ENCODE measurements around the gene USHBP1.

USHBP1 gene

DNA sequence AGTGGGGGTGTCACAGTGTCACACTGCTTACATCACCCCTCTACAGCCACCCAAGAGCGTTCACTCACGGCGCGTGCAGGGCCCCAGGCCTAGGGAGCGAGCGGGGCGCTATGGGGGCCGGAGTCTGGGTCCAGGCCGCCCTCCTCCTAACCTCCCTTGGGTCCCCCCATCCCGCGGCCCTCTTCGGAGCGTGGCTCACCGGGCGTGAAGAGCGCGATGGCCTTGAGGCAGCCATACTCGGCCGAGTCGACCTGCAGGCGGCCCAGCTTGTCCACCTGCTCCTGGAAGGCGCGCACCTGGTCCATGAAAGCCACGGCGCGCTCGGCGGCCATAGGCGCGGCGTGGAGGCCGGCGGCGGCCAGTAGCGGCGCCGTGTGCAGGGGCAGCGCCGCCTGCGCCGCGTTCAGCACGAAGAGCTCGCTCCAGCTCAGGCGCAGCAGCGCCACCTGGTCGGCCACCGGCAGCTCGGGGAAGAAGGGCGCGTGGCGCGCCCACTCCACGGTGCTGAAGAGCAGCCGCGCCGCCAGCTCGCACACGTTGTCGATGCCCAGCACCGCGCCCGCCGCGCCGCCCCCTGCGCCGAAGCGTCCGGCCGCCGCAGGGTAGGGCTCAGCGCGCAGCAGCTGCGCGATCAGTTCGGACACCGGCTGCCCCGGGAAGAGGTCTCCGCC, 29.1 kb downstream of the USHBP1 start:
- Histone ChIP-seq H4K8ac (ENCODE audit: low read depth, low read length) (peak overlapping the region; percentile 64), H3K23ac (ENCODE audit: low read length) (no peak overlapping the region), H4K91ac (ENCODE audit: low read depth, low read length) (peak overlapping the region; percentile 63), H3K18ac (ENCODE audit: low read length) (peak overlapping the region; percentile 81), H3K79me1 (ENCODE audit: low read length) (peaks cover 6% of the 10 kb centered on the region), H3K79me2 (ENCODE audit: control insufficient read depth, insufficient read depth, low read length, poor library complexity) (peaks cover 7% of the 10 kb centered on the region), H2BK5ac (ENCODE audit: low read depth, low read length, poor library complexity) (peak overlapping the region; percentile 16), H3K4me2 (ENCODE audit: low read length) (peak overlapping the region; percentile 70), H2BK12ac (ENCODE audit: low read length) (peak overlapping the region; percentile 60), H3K36me3 (ENCODE audit: control insufficient read depth in 1 of 2, insufficient read depth in 2 of 2, low read length in 2 of 2) (peaks cover 69 to 72% of the 10 kb centered on the region in 2 experiments), H2AFZ (ENCODE audit: insufficient read depth, low read length, poor library complexity) (no peak overlapping the region), H3K27me3 (ENCODE audit: insufficient read depth, low read length) (no peaks in the 10 kb centered on the region), H3K4me3 (ENCODE audit: low read depth, low read length) (peak overlapping the region; percentile 45), H4K12ac (ENCODE audit: low read depth, low read length) (peak overlapping the region; percentile 59), H3K14ac (ENCODE audit: low read length) (peak overlapping the region; percentile 77), H3K9me3 (ENCODE audit: insufficient read depth, low read depth, low read length) (peaks cover 2% of the 10 kb centered on the region), H3K4ac (ENCODE audit: low read depth, low read length) (peak overlapping the region; percentile 50), H2AK5ac (ENCODE audit: low read length) (peak overlapping the region; percentile 16), H2BK120ac (ENCODE audit: insufficient read depth, low read length, poor library complexity) (peak overlapping the region; percentile 30), H3K27ac (ENCODE audit: low read depth, low read length) (peak overlapping the region; percentile 80), H3K4me1 (ENCODE audit: control insufficient read depth in 1 of 2, insufficient read depth in 2 of 2, low read length in 2 of 2) (peaks cover 15 to 16% of the 10 kb centered on the region in 2 experiments), H3K9ac (ENCODE audit: low read length) (no peak overlapping the region)
- no CpG with 5 or more reads among the region's 80 CpGs for WGBS (ENCODE audit: extremely low coverage, insufficient coverage, insufficient read length)
- peak in 1 of 2 donors; percentile 63 for DNase-seq

DNA sequence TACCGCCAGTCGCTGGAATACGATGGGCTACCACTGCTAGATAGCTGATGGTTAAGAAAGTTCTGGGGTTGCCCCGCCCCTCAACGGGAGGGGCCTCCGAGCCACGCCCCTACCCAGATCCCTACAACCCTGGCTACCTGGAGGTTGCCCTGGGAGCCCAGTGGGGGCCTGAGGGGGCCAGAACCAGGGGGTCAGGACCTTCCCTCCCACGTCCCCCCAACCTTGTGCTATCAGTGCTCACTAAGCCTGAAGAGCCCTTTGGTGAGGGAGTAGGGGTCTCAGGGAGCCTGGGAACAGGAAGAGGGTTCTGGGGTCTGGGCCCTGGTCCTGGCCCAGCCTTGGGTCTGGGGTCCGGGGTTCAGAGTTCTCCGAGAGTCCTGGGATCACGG, 29.6 kb downstream of the USHBP1 start:
- Histone ChIP-seq H3K27me3 (ENCODE audit: insufficient read depth, low read length) (no peaks in the 10 kb centered on the region), H3K18ac (ENCODE audit: low read length) (peak overlapping the region; percentile 81), H3K4me2 (ENCODE audit: low read length) (peak overlapping the region; percentile 70), H3K36me3 (ENCODE audit: control insufficient read depth in 1 of 2, insufficient read depth in 2 of 2, low read length in 2 of 2) (peaks cover 68 to 70% of the 10 kb centered on the region in 2 experiments), H2AK5ac (ENCODE audit: low read length) (no peak overlapping the region), H2BK12ac (ENCODE audit: low read length) (no peak overlapping the region), H4K91ac (ENCODE audit: low read depth, low read length) (peak overlapping the region; percentile 63), H3K4me1 (ENCODE audit: control insufficient read depth in 1 of 2, insufficient read depth in 2 of 2, low read length in 2 of 2) (peaks cover 16 to 19% of the 10 kb centered on the region in 2 experiments), H2BK5ac (ENCODE audit: low read depth, low read length, poor library complexity) (no peak overlapping the region), H3K9ac (ENCODE audit: low read length) (no peak overlapping the region), H4K12ac (ENCODE audit: low read depth, low read length) (peak overlapping the region; percentile 31), H4K8ac (ENCODE audit: low read depth, low read length) (peak overlapping the region; percentile 64), H3K23ac (ENCODE audit: low read length) (no peak overlapping the region), H2BK120ac (ENCODE audit: insufficient read depth, low read length, poor library complexity) (no peak overlapping the region), H3K27ac (ENCODE audit: low read depth, low read length) (no peak overlapping the region), H3K4me3 (ENCODE audit: low read depth, low read length) (no peak overlapping the region), H2AFZ (ENCODE audit: insufficient read depth, low read length, poor library complexity) (no peak overlapping the region), H3K4ac (ENCODE audit: low read depth, low read length) (peak overlapping the region; percentile 38), H3K79me1 (ENCODE audit: low read length) (peaks cover 6% of the 10 kb centered on the region), H3K79me2 (ENCODE audit: control insufficient read depth, insufficient read depth, low read length, poor library complexity) (peaks cover 7% of the 10 kb centered on the region), H3K9me3 (ENCODE audit: insufficient read depth, low read depth, low read length) (peaks cover 1% of the 10 kb centered on the region), H3K14ac (ENCODE audit: low read length) (no peak overlapping the region)
- WGBS (ENCODE audit: extremely low coverage, insufficient coverage, insufficient read length) = no CpG with 5 or more reads among the region's 11 CpGs
- DNase-seq = peak in 1 of 2 donors; percentile 64

- Histone ChIP-seq H3K9ac (ENCODE audit: low read length) (no peak overlapping the region), H3K14ac (ENCODE audit: low read length) (no peak overlapping the region), H3K79me1 (ENCODE audit: low read length) (peaks cover 6% of the 10 kb centered on the region), H3K23ac (ENCODE audit: low read length) (no peak overlapping the region), H3K27ac (ENCODE audit: low read depth, low read length) (no peak overlapping the region), H4K12ac (ENCODE audit: low read depth, low read length) (no peak overlapping the region), H2AFZ (ENCODE audit: insufficient read depth, low read length, poor library complexity) (no peak overlapping the region), H3K79me2 (ENCODE audit: control insufficient read depth, insufficient read depth, low read length, poor library complexity) (peaks cover 5% of the 10 kb centered on the region), H4K91ac (ENCODE audit: low read depth, low read length) (no peak overlapping the region), H2BK5ac (ENCODE audit: low read depth, low read length, poor library complexity) (no peak overlapping the region), H3K4me1 (ENCODE audit: control insufficient read depth in 1 of 2, insufficient read depth in 2 of 2, low read length in 2 of 2) (peaks cover 16 to 19% of the 10 kb centered on the region in 2 experiments), H2BK12ac (ENCODE audit: low read length) (no peak overlapping the region), H3K4me2 (ENCODE audit: low read length) (no peak overlapping the region), H3K4ac (ENCODE audit: low read depth, low read length) (no peak overlapping the region), H4K8ac (ENCODE audit: low read depth, low read length) (no peak overlapping the region), H3K18ac (ENCODE audit: low read length) (peak overlapping the region; percentile 30), H3K27me3 (ENCODE audit: insufficient read depth, low read length) (no peaks in the 10 kb centered on the region), H2AK5ac (ENCODE audit: low read length) (no peak overlapping the region), H3K36me3 (ENCODE audit: control insufficient read depth in 1 of 2, insufficient read depth in 2 of 2, low read length in 2 of 2) (peaks cover 56 to 63% of the 10 kb centered on the region in 2 experiments), H3K9me3 (ENCODE audit: insufficient read depth, low read depth, low read length) (no peaks in the 10 kb centered on the region), H2BK120ac (ENCODE audit: insufficient read depth, low read length, poor library complexity) (no peak overlapping the region), H3K4me3 (ENCODE audit: low read depth, low read length) (no peak overlapping the region)
- DNase-seq = no peak
- no CpG with 5 or more reads among the region's 25 CpGs for WGBS (ENCODE audit: extremely low coverage, insufficient coverage, insufficient read length)
These were observed 32.3 kb downstream of the USHBP1 start for GRCh38 chr19:17232258-17232657.

DNA sequence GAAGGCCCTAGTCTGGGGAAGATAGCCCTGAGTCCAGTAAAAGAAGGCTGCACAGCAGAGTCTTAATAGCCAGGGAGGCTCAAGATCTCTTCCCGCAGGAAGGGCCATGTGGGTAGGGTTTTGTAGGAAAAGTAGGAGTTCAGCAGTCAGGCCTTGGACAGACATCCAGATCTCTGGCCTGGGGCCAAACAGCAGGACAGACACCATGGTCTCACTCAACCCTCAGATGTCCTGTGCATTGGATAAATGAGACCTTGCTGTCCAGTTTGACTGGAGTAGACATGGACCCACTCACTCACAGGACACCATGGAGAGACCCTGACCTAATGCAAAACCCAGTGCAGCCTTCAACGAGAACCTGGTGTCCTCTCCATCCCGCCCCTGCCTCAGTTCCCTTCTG, 34.7 kb downstream of the USHBP1 start:
- Histone ChIP-seq H3K4me2 (ENCODE audit: low read length) (no peak overlapping the region), H3K9ac (ENCODE audit: low read length) (no peak overlapping the region), H3K27ac (ENCODE audit: low read depth, low read length) (no peak overlapping the region), H3K36me3 (ENCODE audit: control insufficient read depth in 1 of 2, insufficient read depth in 2 of 2, low read length in 2 of 2) (peaks cover 45 to 47% of the 10 kb centered on the region in 2 experiments), H2BK5ac (ENCODE audit: low read depth, low read length, poor library complexity) (no peak overlapping the region), H3K4me1 (ENCODE audit: control insufficient read depth in 1 of 2, insufficient read depth in 2 of 2, low read length in 2 of 2) (peaks cover 8 to 11% of the 10 kb centered on the region in 2 experiments), H4K12ac (ENCODE audit: low read depth, low read length) (no peak overlapping the region), H3K4ac (ENCODE audit: low read depth, low read length) (no peak overlapping the region), H3K18ac (ENCODE audit: low read length) (no peak overlapping the region), H4K91ac (ENCODE audit: low read depth, low read length) (no peak overlapping the region), H3K14ac (ENCODE audit: low read length) (no peak overlapping the region), H2AFZ (ENCODE audit: insufficient read depth, low read length, poor library complexity) (no peak overlapping the region), H3K79me2 (ENCODE audit: control insufficient read depth, insufficient read depth, low read length, poor library complexity) (peaks cover 5% of the 10 kb centered on the region), H3K4me3 (ENCODE audit: low read depth, low read length) (no peak overlapping the region), H3K27me3 (ENCODE audit: insufficient read depth, low read length) (no peaks in the 10 kb centered on the region), H3K79me1 (ENCODE audit: low read length) (peaks cover 7% of the 10 kb centered on the region), H4K8ac (ENCODE audit: low read depth, low read length) (no peak overlapping the region), H3K9me3 (ENCODE audit: insufficient read depth, low read depth, low read length) (no peaks in the 10 kb centered on the region), H2AK5ac (ENCODE audit: low read length) (no peak overlapping the region), H2BK12ac (ENCODE audit: low read length) (no peak overlapping the region), H2BK120ac (ENCODE audit: insufficient read depth, low read length, poor library complexity) (no peak overlapping the region), H3K23ac (ENCODE audit: low read length) (no peak overlapping the region)
- no CpG with 5 or more reads among the region's 3 CpGs for WGBS (ENCODE audit: extremely low coverage, insufficient coverage, insufficient read length)
- DNase-seq = no peak
